Suprapubic skin (tissue), 3 donors: ENCODE results near the gene CHMP4A.

Source experiments
- CTCF ChIP-seq, 2 donors: fragments of 200-600 bp in 1 of 2; fragments of 450-650 bp in 1 of 2; sonication (generic) in 1 of 2; IDR thresholded peaks; one replicate each; pipeline ENCODE4 v1.5.1; 2016 to 2019; ENCODE audit warnings: antibody characterized with exemption in 2 of 2, mild to moderate bottlenecking in 1 of 2, moderate library complexity in 1 of 2
- EP300 ChIP-seq: sonication (generic); formaldehyde crosslinking; IDR thresholded peaks from one replicate; pipeline ENCODE4 v1.6.1; 2017; ENCODE audit warnings: antibody characterized with exemption

GRCh38 chr14:24212924-24213865, at the start of gene CHMP4A:
- TF ChIP-seq CTCF (IDR thresholded peaks at IDR 0.05) (peak in 1 of 2 donors; percentile 22), EP300 (no peak)
